Keratinocyte (primary cell): Measurements from ENCODE around the gene WRAP73.

Experiments used
- EZH2 ChIP-seq: IDR thresholded peaks from one replicate; pipeline ENCODE4 v1.6.1; 2012; ENCODE audit warnings: inconsistent platforms, mild to moderate bottlenecking, low read length, moderate library complexity
- TF ChIP-seq, protein P1 (sequence below), 3 experiments: IDR thresholded peaks in 1 of 3; conservative IDR thresholded peaks in 1 of 3; optimal IDR thresholded peaks in 1 of 3; 2 replicates in 2 of 3; 3 replicates in 1 of 3; pipeline versions ENCODE3 to v1.5.1; 2011; ENCODE audit warnings: low read length in 3 of 3, mild to moderate bottlenecking in 3 of 3, moderate library complexity in 2 of 3, control low read depth in 1 of 3, inconsistent platforms in 1 of 3; ENCODE audit not compliant: insufficient read depth in 2 of 3; ENCODE audit errors: extremely low read depth in 1 of 3

DNA sequence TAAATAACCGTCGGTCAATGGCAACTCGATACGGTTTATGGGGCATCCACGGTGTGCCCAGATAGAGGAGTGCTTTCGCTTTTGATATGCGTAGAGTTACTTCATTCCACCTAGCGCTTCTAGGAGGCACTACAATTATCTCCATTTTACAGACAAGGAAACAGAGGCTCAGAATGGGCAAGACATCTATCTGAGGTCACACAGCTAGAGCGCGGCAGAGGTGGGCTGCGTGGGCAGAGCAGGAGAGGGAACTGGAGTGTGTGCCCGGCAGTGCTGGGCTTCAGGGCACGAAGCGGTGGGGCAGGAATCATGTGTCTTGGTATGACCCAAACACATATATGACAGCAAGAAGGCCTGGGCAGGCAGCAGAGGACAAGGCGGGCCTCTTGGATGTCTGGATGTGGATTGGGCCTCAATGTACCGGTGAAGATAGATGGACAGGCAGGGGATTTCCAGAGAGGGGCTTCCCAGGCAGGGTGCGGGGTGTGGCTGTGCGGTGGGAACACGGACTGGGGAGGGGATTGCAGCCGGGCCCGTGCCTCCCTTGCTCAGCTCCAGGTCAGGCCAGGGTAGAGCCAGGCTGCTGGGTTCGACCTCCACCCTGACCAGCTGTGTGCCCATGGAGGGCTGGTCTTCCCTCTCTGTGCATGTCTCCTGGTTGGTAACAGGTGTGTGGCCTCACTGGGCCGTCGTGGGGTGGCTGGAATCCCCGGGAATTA is 23.6 kb upstream of the WRAP73 start:
- TF ChIP-seq, protein P1, sequence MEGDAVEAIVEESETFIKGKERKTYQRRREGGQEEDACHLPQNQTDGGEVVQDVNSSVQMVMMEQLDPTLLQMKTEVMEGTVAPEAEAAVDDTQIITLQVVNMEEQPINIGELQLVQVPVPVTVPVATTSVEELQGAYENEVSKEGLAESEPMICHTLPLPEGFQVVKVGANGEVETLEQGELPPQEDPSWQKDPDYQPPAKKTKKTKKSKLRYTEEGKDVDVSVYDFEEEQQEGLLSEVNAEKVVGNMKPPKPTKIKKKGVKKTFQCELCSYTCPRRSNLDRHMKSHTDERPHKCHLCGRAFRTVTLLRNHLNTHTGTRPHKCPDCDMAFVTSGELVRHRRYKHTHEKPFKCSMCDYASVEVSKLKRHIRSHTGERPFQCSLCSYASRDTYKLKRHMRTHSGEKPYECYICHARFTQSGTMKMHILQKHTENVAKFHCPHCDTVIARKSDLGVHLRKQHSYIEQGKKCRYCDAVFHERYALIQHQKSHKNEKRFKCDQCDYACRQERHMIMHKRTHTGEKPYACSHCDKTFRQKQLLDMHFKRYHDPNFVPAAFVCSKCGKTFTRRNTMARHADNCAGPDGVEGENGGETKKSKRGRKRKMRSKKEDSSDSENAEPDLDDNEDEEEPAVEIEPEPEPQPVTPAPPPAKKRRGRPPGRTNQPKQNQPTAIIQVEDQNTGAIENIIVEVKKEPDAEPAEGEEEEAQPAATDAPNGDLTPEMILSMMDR (optimal IDR thresholded peaks at IDR 0.05 in 1 of 3, IDR thresholded peaks at IDR 0.05 in 1 of 3, conservative IDR thresholded peaks at IDR 0.05 in 1 of 3; ENCODE audit: extremely low read depth in 1 of 3, insufficient read depth in 2 of 3, low read length in 3 of 3), result no peak
- no peak for TF ChIP-seq EZH2
